ENCODE results near the gene AHNAK. TPM values are rescaled to one million over a fixed set of nuclear protein-coding genes. Genes with fewer than 3 reads are reported as not detected.
A peak's percentile ranks its signal among the peaks of the same experiment; 100 is the strongest.

The AHNAK gene
- total RNA-seq, 2 donors from 2014 or later: 938 to 955 TPM

DNA sequence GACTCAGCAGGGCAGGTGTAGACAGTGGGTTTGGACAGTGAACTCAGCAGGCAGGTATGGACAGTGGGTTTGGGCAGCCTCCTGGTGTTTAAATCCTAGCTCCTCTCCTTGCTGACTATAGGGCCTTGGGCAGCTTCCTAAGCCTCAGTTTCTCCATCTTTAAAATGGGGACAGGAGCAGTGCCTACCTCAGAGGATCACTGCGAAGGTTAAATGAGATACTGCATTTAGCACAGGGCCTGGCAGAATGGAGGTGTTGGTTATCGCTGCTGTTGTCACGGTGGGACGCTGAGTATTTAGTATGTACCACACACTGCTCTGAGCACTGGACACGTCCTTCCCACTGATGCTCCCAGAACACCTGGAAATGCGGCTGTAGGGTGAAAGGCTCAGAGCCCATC, 142.2 kb downstream of the AHNAK start:
- no peak for DNase-seq (ENCODE audit: low spot score)
- intact Hi-C loops (cut with DNase I): no loop called here

DNA sequence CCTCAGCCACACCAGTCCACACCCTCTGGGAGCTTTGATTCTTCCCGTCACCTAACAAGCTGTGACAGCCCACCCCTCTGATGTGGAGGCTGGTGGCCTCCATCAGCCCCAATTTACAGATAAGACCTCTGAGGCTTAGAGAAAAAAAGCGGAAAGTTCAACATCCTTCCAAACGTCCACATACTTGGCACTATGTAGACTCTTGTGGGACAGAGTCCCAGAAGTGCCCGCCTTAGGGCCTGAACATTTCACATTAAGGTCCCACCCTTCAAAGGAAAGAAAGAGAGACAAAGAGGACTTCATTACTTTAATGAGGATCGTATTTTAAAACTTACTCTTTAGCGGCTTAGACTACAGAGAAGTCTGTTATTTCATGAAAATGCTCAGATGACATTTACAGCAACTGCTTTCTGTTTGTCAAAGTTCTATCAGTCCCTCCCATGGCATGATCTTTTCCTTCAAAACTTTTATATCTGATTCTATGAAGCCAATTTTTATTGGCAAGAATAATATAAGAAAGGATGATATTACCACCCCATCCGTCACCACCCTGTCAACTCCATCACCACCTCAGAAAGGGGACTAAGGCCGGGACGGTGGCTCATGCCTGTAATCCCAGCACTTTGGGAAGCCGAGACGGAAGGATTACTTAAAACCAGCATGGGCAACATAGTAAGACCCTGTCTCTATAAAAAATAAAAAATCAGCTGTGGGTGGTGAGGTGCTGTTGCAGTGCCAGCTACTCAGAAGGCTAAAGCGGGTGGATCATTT, 143.5 kb downstream of the AHNAK start:
- peak; percentile 38 for DNase-seq (ENCODE audit: low spot score)
- intact Hi-C loops (cut with DNase I): no loop called here

DNA sequence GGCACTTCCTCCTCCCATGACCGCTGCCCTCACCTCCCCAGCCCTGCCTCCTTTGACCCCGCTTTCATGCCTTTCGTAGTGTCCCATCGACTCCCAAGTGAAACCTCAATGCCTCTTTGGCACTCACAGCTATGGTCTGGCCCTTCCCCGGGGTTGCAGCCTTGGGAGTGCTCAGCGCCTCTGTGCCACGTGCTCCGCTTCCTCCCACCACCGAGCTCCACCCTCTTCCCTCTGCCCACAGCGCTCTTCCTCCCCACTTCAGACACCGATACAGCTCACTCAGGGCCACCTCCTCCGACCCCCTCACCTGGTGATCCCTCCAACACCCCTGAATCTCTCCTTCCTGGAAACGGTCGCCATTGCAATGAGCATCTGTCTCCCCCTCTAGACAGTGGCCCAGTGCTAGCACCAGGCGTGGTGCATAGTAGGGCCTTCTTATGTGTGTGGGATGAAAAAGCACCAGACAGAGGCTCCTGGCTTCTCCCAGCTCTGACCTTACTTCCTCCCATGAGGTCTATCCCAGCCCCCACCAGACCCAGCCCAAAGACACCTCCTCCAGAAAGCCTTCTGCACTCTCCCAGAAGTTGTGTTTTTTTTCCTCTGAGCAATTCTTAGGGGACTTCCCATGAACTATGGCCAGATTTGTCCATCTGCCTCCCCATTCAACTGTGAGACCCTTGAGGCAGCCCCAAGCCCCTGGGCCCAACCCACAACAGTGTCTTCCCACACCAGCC, 144.2 kb downstream of the AHNAK start:
- intact Hi-C loops (cut with DNase I): no loop called here
- peak; percentile 92 for DNase-seq (ENCODE audit: low spot score)

DNA sequence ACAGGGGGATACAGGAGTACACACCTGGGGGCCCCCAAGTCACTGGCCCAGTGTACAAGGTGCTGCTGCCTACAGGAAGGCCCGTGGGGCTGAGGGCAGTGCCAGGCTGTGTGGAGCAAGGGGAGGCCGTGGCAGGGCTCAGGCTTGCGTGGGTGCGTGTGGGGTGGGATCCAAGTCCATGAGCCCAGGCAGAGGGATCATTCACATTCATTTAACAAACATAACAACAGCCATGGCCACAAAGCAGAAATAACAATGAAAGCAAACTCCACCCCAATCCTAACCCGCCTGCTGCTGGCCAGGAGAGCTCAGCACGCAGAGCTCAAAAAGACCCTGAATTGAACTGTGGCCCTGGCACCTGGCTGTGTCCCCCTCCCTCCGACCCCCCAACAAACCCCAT, 144.8 kb downstream of the AHNAK start:
- intact Hi-C loops (cut with DNase I): no loop called here
- no peak for DNase-seq (ENCODE audit: low spot score)

DNA sequence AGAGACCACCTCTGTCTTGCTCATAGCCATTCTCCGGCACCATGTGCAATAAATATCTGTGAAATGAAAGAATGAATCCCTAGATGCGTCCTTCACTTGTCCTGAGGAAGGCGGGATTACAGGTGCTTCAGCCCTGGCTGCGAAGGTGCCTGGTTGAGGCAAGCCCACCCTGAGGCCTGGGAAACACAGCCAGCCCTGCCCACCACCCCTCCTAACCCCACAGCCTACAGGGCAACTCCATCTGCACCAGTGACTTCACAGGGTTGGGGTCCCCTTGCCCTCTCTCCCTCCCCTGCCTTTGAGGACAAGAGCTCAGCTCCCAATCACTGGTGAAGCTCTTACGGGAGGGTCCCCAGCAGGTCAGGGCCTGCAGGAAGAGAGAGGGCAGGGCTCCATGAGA, 145.2 kb downstream of the AHNAK start:
- peak; percentile 62 for DNase-seq (ENCODE audit: low spot score)
- intact Hi-C loops (cut with DNase I): no loop called here

DNA sequence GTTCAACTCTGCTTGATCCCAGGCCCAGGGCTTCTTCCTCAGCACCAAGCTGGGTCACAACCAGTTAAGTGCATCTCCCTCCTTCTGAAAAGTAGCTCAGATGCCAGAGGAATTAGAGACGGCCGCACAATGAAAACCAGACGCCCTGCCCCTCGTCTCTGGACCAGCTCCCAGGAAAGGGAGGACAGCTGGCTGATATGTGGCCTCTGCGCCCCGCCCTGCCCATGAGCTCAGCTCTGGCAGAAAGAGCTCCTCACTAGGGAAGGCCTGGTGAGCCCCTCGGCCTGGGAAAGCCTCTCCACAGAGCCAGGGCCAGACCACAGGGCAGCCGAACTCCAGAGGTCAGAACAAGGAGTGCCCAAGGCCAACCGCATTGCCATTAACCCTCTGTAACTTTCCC, 145.8 kb downstream of the AHNAK start:
- DNase-seq (ENCODE audit: low spot score): peak; percentile 95
- intact Hi-C loops (cut with DNase I): no loop called here

DNA sequence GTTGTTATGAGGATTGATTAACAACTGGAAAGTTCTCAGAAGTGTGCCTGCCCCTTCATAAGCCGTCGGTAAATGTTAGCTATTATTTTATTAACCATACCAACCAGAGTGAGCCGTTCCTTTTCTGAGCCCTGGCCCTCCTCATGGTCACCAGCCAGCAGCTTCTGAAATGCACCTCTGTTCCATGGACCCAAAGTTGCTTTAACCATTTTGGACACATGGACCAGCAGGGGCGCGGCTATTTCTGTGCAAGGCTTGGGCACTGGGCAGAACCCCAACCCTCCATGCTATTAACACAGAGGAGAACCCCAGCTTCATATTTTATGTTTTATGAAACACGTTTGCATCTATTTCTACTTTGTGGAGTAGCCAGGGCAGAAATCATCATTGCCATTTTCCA, 146.3 kb downstream of the AHNAK start:
- intact Hi-C loops (cut with DNase I): no loop called here
- DNase-seq (ENCODE audit: low spot score): peak; percentile 79

DNA sequence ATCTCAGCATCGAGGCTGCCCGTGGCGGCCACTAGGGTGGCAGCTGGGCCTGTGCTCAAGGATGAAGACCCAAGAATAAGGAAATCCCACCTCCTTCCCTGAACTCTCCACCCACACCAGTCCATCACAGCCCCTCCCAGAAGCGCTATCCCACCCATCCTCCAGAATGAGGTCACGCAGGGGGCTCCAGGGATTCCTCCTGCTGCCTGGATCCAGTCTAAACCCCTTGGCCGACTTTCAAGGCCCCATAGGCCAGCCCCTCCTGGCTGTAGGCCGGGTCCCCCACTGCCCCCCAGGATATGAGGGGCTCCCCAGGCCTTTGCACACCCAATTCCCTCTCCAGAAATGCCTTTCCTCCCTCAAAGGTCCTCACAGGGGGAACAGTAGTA, 146.7 kb downstream of the AHNAK start:
- DNase-seq (ENCODE audit: low spot score): peak; percentile 83
- intact Hi-C loops (cut with DNase I): loop anchor here (5.0 to 10.0 kb wide), 3 partner anchors 157 to 295 kb away; no protein-coding TSS in a partner anchor

DNA sequence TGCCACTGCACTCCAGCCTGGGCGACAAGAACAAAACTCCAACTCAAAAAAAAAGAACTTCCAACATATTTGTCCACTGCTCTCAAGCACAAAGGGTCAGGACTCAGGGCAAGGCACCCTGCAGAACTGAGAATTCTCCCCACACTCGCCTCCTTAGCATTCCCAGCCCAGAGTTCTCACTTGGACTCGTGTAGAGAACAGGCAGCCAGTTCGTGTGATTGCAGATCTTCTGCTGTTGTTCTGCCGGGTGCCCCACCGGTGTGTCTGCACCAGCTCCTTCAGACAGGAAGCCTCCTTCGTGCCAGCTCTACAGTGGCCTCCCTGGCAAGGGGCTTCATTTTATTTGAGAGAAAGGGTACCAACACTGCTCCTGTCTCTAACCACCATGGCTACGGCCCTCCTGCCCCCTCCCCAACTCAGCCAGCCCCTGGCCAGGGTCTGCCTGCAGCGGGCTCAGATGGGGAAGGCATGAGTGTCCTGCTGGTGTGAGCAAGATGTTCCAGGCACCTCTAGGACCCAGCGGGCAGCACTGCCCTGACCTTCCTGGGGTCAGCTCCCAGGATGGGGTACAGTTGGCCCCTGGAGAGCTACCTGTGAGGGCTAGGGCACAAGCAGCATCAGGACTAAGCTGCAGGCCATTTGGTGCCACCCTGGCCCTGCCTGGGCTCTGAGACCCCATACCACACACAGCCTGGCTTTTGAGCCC, 147.3 kb downstream of the AHNAK start:
- intact Hi-C loops (cut with DNase I): loop anchor here (5.0 to 10.0 kb wide), 3 partner anchors 158 to 295 kb away; no protein-coding TSS in a partner anchor
- peak; percentile 80 for DNase-seq (ENCODE audit: low spot score)

DNA sequence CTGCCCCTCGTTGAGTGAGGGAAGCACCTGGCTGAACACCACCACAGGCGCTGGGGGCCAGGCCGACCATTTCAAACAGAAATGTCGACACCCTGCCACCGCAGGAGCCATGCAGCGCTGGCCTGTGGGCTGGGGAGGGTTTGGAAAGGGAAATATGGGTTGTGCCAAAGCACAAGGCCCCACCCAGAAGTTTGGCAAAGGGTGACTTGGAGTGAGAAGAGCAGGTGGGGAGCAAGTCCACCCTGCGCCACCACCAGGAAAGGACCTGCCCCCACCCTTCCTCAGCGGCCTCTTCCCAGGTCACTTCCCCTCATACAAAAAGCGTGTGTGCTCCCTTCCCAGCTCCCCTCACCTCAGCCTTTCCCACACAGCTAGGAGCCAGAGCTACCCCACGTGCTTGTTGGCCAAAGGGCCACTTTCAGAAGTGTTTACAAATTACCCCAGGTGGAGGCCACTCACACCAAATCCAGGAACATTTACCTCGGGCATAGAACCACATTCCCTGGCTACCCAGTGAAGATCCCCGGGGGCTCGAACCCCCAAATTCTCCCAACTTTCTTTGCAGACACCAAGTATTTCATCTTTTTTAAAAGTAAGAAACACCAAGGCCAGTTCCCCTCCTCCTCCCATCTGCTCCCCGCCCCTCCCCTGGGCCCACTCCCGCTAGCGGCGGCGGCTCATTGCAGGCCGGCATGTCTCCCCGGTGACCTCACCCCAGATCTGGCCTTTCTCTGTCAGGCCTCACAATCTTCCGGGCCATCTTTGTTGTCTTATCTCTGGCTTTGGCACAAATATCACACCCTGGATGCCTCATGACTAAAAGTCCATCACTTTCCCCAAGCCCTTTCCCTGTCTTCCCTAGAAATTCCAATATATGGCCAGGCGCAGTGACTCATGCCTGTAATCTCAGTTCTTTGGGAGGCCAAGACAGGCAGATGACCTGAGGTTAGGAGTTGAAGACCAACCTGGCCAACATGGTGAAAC, 148.3 kb downstream of the AHNAK start:
- peak; percentile 88 for DNase-seq (ENCODE audit: low spot score)
- intact Hi-C loops (cut with DNase I): loop anchor here (5.0 to 10.0 kb wide), 3 partner anchors 159 to 296 kb away; no protein-coding TSS in a partner anchor

DNA sequence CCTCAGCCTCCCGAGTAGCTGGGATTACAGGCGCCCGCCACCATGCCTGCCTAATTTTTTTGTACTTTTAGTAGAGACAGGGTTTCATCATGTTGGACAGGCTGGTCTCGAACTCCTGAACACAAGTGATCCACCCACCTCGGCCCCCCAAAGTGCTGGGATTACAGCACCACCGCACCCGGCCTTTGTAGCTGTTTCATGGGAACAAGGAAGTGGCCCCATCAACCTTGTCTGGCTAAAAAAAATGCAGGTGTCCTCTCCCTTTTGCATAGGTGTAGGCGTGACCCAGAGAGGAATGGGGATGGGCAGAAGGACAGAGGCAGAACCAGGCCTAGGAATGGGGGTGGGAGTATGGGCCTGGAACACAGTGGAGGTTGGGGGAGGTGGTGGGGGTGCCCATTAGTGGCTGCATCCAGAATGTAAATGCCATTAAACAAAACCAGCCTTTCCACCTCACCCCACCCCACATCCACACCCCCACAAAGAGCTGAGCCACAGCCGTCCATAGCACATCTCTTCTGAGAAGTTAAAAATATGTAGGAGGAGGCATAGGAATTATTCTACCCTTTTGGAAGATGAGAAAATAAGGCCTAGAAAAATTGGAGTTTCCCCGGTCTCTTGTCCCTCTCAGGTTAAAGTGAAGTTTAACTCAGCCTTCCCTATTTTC, 150.6 kb downstream of the AHNAK start:
- DNase-seq (ENCODE audit: low spot score): no peak
- intact Hi-C loops (cut with DNase I): loop anchor here (5.0 to 10.0 kb wide), 3 partner anchors 161 to 299 kb away; no protein-coding TSS in a partner anchor

DNA sequence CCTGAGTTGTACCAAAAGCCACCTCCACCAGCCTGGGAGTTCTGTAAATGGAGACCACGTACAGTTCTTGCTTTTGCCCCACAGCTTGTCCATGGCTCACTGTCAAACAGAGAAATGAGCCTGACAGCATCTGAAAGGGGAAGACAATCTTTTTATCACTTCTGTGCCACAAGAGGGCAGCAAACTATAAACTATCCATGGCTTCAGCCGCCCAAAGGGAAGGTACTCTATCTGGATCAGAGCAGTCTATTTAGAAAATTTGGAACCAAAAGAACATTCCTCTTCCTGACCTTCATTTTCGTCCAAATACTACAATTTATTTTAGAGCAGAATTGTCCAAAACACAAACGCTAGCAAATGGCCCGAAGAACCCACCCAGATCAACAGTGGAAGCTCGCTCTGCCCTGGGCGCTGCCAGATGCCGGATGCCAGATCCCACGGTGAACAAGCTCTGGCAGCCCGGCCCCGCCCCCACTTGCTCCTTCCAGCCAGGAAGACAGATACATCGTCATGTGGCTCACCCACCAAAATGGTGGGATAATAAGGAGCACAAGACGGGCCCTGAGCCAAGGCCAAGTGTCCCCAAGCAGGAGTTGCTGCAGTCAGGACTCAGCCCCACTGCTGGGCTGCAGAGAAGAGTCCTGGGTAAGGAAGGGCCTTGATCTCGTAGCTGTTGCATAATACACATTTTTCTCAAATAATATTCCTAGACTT, 151.6 kb downstream of the AHNAK start:
- intact Hi-C loops (cut with DNase I): loop anchor here (5.0 to 10.0 kb wide), 3 partner anchors 162 to 300 kb away; no protein-coding TSS in a partner anchor

DNA sequence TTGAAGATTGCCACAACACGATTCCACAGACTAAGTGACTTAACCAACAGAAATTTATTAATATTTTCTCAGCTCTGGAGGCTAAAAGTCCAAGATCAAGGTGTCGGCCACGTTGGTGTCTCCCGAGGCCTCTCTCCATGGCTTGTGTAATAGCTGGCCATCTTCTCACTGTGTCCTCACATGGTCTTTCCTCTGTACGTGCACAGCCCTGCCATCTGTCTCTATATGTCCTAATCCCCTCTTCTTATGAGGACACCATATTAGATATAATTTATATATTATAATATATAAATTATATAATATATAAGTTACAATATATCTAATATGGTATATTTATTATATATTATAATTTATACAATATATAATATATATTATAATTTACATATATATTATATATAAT, 152.9 kb downstream of the AHNAK start:
- intact Hi-C loops (cut with DNase I): loop anchor here in 1 of 2 donors (10.0 kb wide), 1 partner anchor 301 kb away; no protein-coding TSS in a partner anchor
- peak; percentile 11 for DNase-seq (ENCODE audit: low spot score)

More for the DNA sequence above, 151.6 kb downstream of the AHNAK start:
- DNase-seq (ENCODE audit: low spot score): peak; percentile 93

DNA sequence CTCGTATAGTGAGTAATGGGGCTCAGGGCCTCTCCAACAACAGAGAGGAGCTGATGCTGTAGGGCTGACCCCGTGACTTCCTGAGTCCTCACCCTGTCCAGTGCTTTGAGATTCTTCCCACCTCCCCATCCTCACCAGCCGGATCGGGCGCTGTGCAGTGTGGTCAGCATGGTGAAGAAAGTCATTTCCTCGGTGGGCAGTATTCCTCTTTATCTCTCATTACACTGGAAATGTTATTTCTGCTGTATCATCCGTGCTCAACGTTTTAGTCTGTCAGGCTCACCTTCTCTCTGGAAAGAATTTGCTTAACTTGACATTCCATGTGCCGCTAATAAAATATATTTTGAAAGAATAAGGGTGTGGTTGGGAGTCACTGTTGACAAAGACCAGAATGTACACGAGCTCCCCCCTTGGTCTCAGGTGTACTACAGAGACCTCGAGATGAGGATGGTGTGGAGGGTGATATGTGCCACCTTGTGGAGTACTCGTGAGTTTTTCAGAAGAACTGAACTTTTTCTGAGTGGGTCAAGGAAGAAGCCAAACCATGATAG, 153.5 kb downstream of the AHNAK start:
- peak; percentile 42 for DNase-seq (ENCODE audit: low spot score)
- intact Hi-C loops (cut with DNase I): loop anchor here in 1 of 2 donors (10.0 kb wide), 1 partner anchor 302 kb away; no protein-coding TSS in a partner anchor

DNA sequence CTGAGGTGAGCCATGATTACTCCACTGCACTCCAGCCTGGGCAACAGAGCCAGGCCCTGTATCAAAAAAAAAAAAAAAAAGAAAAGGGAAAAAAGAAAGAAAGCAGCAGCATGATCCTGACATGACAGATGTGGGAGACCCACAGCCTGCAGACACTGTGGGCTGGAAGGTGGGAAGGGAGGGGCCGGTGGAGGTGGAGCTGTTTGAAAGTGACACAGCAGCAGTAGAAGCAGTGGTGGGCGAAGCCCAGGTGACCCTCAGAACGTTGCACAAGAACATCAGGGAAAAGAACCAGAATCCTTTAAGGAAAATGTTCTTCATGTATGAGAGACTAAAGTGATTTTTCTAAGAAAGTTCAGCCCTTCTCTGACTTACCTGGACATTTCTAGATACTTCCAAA, 154.1 kb downstream of the AHNAK start:
- intact Hi-C loops (cut with DNase I): loop anchor here in 1 of 2 donors (10.0 kb wide), 1 partner anchor 302 kb away; no protein-coding TSS in a partner anchor
- peak; percentile 36 for DNase-seq (ENCODE audit: low spot score)

DNA sequence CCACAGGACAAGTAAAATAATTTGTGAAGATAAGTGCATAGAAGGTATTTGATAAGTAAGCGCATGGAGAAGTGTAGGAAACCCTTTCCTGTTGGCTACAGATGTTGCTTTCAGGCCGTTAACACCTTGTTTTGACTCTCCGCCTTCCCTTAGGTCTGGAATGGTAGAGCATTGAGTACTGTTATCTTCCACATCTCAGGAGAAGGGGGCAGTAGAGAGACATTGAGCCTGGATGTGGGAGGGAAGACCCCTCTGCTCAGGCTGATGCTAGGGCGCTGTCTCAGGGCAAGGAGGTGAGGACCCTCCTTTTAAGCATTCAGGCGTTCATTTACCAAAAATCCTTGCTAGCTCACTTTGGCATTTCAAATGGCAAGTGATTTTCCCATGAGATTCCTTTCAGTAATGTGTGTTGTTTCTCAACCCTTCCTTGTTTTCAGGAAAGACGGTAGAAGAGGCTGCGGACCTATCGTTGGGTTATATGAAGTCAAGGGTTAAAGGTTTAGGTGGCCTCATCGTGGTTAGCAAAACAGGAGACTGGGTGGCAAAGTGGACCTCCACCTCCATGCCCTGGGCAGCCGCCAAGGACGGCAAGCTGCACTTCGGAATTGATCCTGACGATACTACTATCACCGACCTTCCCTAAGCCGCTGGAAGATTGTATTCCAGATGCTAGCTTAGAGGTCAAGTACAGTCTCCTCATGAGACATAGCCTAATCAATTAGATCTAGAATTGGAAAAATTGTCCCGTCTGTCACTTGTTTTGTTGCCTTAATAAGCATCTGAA, 154.8 kb downstream of the AHNAK start:
- intact Hi-C loops (cut with DNase I): loop anchor here in 1 of 2 donors (10.0 kb wide), 1 partner anchor 303 kb away; no protein-coding TSS in a partner anchor
- DNase-seq (ENCODE audit: low spot score): peak; percentile 15

All from posterior vena cava (tissue), 2 donors.